ENCODE data around the gene UQCC5.

The UQCC5 gene

DNA sequence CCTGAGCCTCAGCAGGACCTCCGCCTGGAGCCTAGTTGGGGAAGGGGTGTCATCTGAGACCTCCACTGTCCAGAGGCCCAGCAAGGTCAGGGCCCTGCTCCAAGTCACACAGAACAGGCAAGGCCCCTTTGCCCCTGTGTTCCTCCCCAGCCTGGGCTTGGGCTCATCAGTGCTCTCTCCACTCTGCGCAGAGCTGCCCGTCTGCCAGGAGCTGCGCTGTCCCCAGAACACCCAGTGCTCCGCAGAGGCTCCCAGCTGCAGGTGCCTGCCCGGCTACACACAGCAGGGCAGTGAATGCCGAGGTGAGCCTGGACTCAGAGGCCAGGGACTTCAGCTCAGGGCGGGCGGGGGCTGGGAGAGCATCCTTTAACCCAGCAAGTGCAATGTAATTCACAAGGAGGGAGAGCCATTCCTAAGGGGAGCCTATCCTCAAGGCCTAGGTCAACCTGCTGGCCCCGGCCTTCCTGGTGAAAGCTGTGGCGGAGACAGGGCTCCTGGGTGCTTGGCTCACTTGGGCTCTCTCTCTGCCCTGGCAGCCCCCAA lies 33.5 kb upstream of the UQCC5 start:
- ATAC-seq (ENCODE audit: insufficient read depth, low read depth), result no peak; the same call in 2 of the 3 replicates
- no peaks in the 10 kb centered on the region for H4K20me1 ChIP-seq (ENCODE audit: insufficient read depth, low read length)
- H3K9ac ChIP-seq (ENCODE audit: low read depth, low read length), result no peak overlapping the region
- no peak overlapping the region for H2AFZ ChIP-seq (ENCODE audit: low read depth, low read length)
- no peak overlapping the region for H3K4me2 ChIP-seq (ENCODE audit: insufficient read depth, low read length)
- H3K79me2 ChIP-seq (ENCODE audit: insufficient read depth, low read length), result no peaks in the 10 kb centered on the region
- TF ChIP-seq EZH2 (IDR thresholded peaks at IDR 0.05; ENCODE audit: borderline replicate concordance, low read depth, low read length, severe bottlenecking) (no peak), CTCF (IDR thresholded peaks at IDR 0.05; ENCODE audit: borderline replicate concordance, extremely low read depth, low read length, poor library complexity, severe bottlenecking) (no peak)
- H3K36me3 ChIP-seq (ENCODE audit: insufficient read depth, low read length), result no peaks in the 10 kb centered on the region
- no peak overlapping the region for H3K4me3 ChIP-seq (ENCODE audit: low read depth in 1 of 2, low read length in 2 of 2)
- no peak for DNase-seq
- H3K27ac ChIP-seq (ENCODE audit: low read length), result no peak overlapping the region
- H3K9me3 ChIP-seq (ENCODE audit: insufficient read depth, low read length, severe bottlenecking), result no peaks in the 10 kb centered on the region
- H3K27me3 ChIP-seq (ENCODE audit: insufficient read depth, low read length, poor library complexity), result no peaks in the 10 kb centered on the region
- H3K4me1 ChIP-seq (ENCODE audit: insufficient read depth, low read length), result no peaks in the 10 kb centered on the region

- Histone ChIP-seq H3K4me1 (ENCODE audit: insufficient read depth, low read length) (no peaks in the 10 kb centered on the region), H4K20me1 (ENCODE audit: insufficient read depth, low read length) (no peaks in the 10 kb centered on the region), H3K79me2 (ENCODE audit: insufficient read depth, low read length) (no peaks in the 10 kb centered on the region), H3K9me3 (ENCODE audit: insufficient read depth, low read length, severe bottlenecking) (no peaks in the 10 kb centered on the region), H3K27me3 (ENCODE audit: insufficient read depth, low read length, poor library complexity) (no peaks in the 10 kb centered on the region), H3K36me3 (ENCODE audit: insufficient read depth, low read length) (no peaks in the 10 kb centered on the region), H3K4me2 (ENCODE audit: insufficient read depth, low read length) (no peak overlapping the region), H3K9ac (ENCODE audit: low read depth, low read length) (no peak overlapping the region), H3K27ac (ENCODE audit: low read length) (no peak overlapping the region), H2AFZ (ENCODE audit: low read depth, low read length) (no peak overlapping the region), H3K4me3 (ENCODE audit: low read depth in 1 of 2, low read length in 2 of 2) (no peak overlapping the region)
- ATAC-seq (ENCODE audit: insufficient read depth, low read depth) (no peak), DNase-seq (no peak)
- TF ChIP-seq CTCF (IDR thresholded peaks at IDR 0.05; ENCODE audit: borderline replicate concordance, extremely low read depth, low read length, poor library complexity, severe bottlenecking) (no peak), EZH2 (IDR thresholded peaks at IDR 0.05; ENCODE audit: borderline replicate concordance, low read depth, low read length, severe bottlenecking) (no peak)
Measured at GRCh38 chr3:52503788-52504424, 32.5 kb upstream of the UQCC5 start.

DNA sequence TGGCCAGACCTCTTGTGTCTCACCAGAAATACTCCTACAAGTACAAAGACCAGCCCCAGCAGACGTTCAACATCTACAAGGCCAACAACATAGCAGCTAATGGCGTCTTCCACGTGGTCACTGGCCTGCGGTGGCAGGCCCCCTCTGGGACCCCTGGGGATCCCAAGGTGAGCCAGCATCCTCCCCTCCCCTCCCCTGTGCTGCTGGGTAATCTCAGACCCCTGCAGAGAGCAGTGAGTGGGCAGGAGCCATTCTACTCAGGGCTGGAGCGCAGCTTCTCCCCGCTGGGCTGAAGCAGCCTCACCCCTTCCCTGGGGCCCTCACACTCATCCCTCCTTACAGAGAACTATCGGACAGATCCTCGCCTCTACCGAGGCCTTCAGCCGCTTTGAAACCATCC lies 31.4 kb upstream of the UQCC5 start:
- Histone ChIP-seq H3K36me3 (ENCODE audit: insufficient read depth, low read length) (no peaks in the 10 kb centered on the region), H3K9ac (ENCODE audit: low read depth, low read length) (no peak overlapping the region), H4K20me1 (ENCODE audit: insufficient read depth, low read length) (no peaks in the 10 kb centered on the region), H3K79me2 (ENCODE audit: insufficient read depth, low read length) (no peaks in the 10 kb centered on the region), H3K4me1 (ENCODE audit: insufficient read depth, low read length) (no peaks in the 10 kb centered on the region), H3K27me3 (ENCODE audit: insufficient read depth, low read length, poor library complexity) (no peaks in the 10 kb centered on the region), H3K9me3 (ENCODE audit: insufficient read depth, low read length, severe bottlenecking) (no peaks in the 10 kb centered on the region), H3K4me3 (ENCODE audit: low read depth in 1 of 2, low read length in 2 of 2) (no peak overlapping the region), H3K27ac (ENCODE audit: low read length) (no peak overlapping the region), H2AFZ (ENCODE audit: low read depth, low read length) (no peak overlapping the region), H3K4me2 (ENCODE audit: insufficient read depth, low read length) (no peak overlapping the region)
- DNase-seq (no peak), ATAC-seq (ENCODE audit: insufficient read depth, low read depth) (no peak)
- TF ChIP-seq EZH2 (IDR thresholded peaks at IDR 0.05; ENCODE audit: borderline replicate concordance, low read depth, low read length, severe bottlenecking) (no peak), CTCF (IDR thresholded peaks at IDR 0.05; ENCODE audit: borderline replicate concordance, extremely low read depth, low read length, poor library complexity, severe bottlenecking) (no peak)
